Calu3 (cell line): ENCODE measurements around the gene SMOC1. TPM values are rescaled to one million over a fixed set of nuclear protein-coding genes. Genes with fewer than 3 reads are reported as not detected.
A peak's percentile ranks its signal among the peaks of the same experiment; 100 is the strongest.

Experiments used
- BruUV-seq: library from RNA; stranded (reverse); fragments of 400-500 nt; replicated peaks from 2 replicates; lab custom pipeline; 2021; lab: Mats Ljungman, UMichigan
- CTCF ChIA-PET: fragments of 300-600 bp; sonication (Branson Sonifier 250); formaldehyde crosslinking; loops from one replicate; lab custom pipeline; 2022; ENCODE audit warnings: antibody characterized with exemption; lab: Charles Lee
- DNase-seq: peaks from one replicate; pipeline ENCODE4 v3.0.0; 2022
- H3K27ac Mint-ChIP-seq: one replicate; pipeline ENCODE4 v1.8.0; 2022; ENCODE audit warnings: mixed read lengths; ENCODE audit not compliant: unreplicated experiment
- H3K27me3 Mint-ChIP-seq: one replicate; pipeline ENCODE4 v1.8.0; 2022; ENCODE audit warnings: mixed read lengths; ENCODE audit not compliant: unreplicated experiment
- H3K36me3 Mint-ChIP-seq: one replicate; pipeline ENCODE4 v1.8.0; 2022; ENCODE audit warnings: mild to moderate bottlenecking, moderate library complexity, mixed read lengths; ENCODE audit not compliant: insufficient read depth, unreplicated experiment
- H3K4me1 Mint-ChIP-seq: one replicate; pipeline ENCODE4 v1.8.0; 2022; ENCODE audit warnings: mild to moderate bottlenecking, low read depth, mixed read lengths; ENCODE audit not compliant: unreplicated experiment
- H3K4me3 Mint-ChIP-seq: one replicate; pipeline ENCODE4 v1.8.0; 2022; ENCODE audit warnings: mild to moderate bottlenecking, low read depth, moderate library complexity, mixed read lengths; ENCODE audit not compliant: unreplicated experiment
- H3K9me3 Mint-ChIP-seq: one replicate; pipeline ENCODE4 v1.8.0; 2022; ENCODE audit warnings: low read depth, mixed read lengths; ENCODE audit not compliant: unreplicated experiment
- intact Hi-C: fragments of 100-400 bp; cut with micrococcal nuclease; formaldehyde crosslinking; loops from one replicate; pipeline ENCODE4 v1.10.0; 2022; ENCODE audit not compliant: unreplicated experiment
- total RNA-seq: library from RNA; stranded (reverse); gene quantifications from 2 replicates; pipeline ENCODE4 v1.2.3, GENCODE V29; 2022
- TF ChIP-seq, protein P1 (sequence below): fragments of 200-600 bp; IDR thresholded peaks from one replicate; pipeline ENCODE4 v1.8.0; 2022; ENCODE audit warnings: antibody characterized with exemption; ENCODE audit not compliant: unreplicated experiment

Gene SMOC1
- total RNA-seq, 1 experiment from 2014 or later: 39.6 TPM

- Mint-ChIP-seq H3K27me3 (no peaks in the 10 kb centered on the region), H3K36me3 (peaks cover 16% of the 10 kb centered on the region), H3K27ac (peak overlapping the region; percentile 95), H3K4me1 (peaks cover 70% of the 10 kb centered on the region), H3K4me3 (peak overlapping the region; percentile 44), H3K9me3 (peaks cover 3% of the 10 kb centered on the region)
- BruUV-seq: no TSS peak
- TF ChIP-seq, protein P1, sequence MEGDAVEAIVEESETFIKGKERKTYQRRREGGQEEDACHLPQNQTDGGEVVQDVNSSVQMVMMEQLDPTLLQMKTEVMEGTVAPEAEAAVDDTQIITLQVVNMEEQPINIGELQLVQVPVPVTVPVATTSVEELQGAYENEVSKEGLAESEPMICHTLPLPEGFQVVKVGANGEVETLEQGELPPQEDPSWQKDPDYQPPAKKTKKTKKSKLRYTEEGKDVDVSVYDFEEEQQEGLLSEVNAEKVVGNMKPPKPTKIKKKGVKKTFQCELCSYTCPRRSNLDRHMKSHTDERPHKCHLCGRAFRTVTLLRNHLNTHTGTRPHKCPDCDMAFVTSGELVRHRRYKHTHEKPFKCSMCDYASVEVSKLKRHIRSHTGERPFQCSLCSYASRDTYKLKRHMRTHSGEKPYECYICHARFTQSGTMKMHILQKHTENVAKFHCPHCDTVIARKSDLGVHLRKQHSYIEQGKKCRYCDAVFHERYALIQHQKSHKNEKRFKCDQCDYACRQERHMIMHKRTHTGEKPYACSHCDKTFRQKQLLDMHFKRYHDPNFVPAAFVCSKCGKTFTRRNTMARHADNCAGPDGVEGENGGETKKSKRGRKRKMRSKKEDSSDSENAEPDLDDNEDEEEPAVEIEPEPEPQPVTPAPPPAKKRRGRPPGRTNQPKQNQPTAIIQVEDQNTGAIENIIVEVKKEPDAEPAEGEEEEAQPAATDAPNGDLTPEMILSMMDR: no peak
- intact Hi-C loops: loop anchor here (2.0 kb wide), 1 partner anchor 38 kb away; no protein-coding TSS in a partner anchor
- DNase-seq: peak; percentile 82
- CTCF ChIA-PET: interaction anchor here (0.6 to 1.5 kb wide), 8 partner anchors 8 to 340 kb away, joined by 3 to 9 read pairs (median 3); no protein-coding TSS in a partner anchor
Observed at GRCh38 chr14:69980457-69981425, 101.5 kb downstream of the SMOC1 start.

- Mint-ChIP-seq H3K27me3 (no peaks in the 10 kb centered on the region), H3K36me3 (peaks cover 16% of the 10 kb centered on the region), H3K9me3 (peaks cover 3% of the 10 kb centered on the region), H3K4me1 (peaks cover 56% of the 10 kb centered on the region), H3K4me3 (no peak overlapping the region), H3K27ac (no peak overlapping the region)
- intact Hi-C loops: no loop called here
- no TSS peak for BruUV-seq
- TF ChIP-seq, protein P1: no peak
- no peak for DNase-seq
- CTCF ChIA-PET: interaction anchor here (1.2 kb wide), 2 partner anchors 10 to 39 kb away, joined by 3 read pairs; no protein-coding TSS in a partner anchor
Observed at GRCh38 chr14:69982220-69982839, 103.1 kb downstream of the SMOC1 start.

GRCh38 chr14:69982886-69983285 is 103.7 kb downstream of the SMOC1 start:
- no peak for DNase-seq
- no peak overlapping the region for H3K4me3 Mint-ChIP-seq
- intact Hi-C loops: no loop called here
- TF ChIP-seq, protein P1: no peak
- no peak overlapping the region for H3K27ac Mint-ChIP-seq
- H3K27me3 Mint-ChIP-seq: no peaks in the 10 kb centered on the region
- CTCF ChIA-PET: no interaction called here
- H3K9me3 Mint-ChIP-seq: peaks cover 3% of the 10 kb centered on the region
- BruUV-seq: no TSS peak
- H3K4me1 Mint-ChIP-seq: peaks cover 52% of the 10 kb centered on the region
- H3K36me3 Mint-ChIP-seq: peaks cover 16% of the 10 kb centered on the region

GRCh38 chr14:69983317-69983716 is 104.1 kb downstream of the SMOC1 start:
- no peak for DNase-seq
- peaks cover 52% of the 10 kb centered on the region for H3K4me1 Mint-ChIP-seq
- H3K9me3 Mint-ChIP-seq: peaks cover 3% of the 10 kb centered on the region
- no peak overlapping the region for H3K4me3 Mint-ChIP-seq
- TF ChIP-seq, protein P1: no peak
- H3K36me3 Mint-ChIP-seq: peaks cover 16% of the 10 kb centered on the region
- CTCF ChIA-PET: interaction anchor here (2.1 kb wide), 1 partner anchor 16 kb away, joined by 6 read pairs; no protein-coding TSS in a partner anchor
- BruUV-seq: no TSS peak
- H3K27ac Mint-ChIP-seq: no peak overlapping the region
- no peaks in the 10 kb centered on the region for H3K27me3 Mint-ChIP-seq
- intact Hi-C loops: no loop called here
